Natural killer cell (primary cell): Measurements from ENCODE around the gene PCBP3. TPM values are rescaled to one million over a fixed set of nuclear protein-coding genes. Genes with fewer than 3 reads are reported as not detected.

Source experiments
- ATAC-seq, 3 donors: fragments of 150-1000 bp in 2 of 3; fragments of 200-7000 bp in 1 of 3; cut with Tn5 transposase; 1 replicate in 1 of 3; 2 replicates in 2 of 3; pipeline ENCODE4 v1.10.0; 2021; ENCODE audit warnings: mild to moderate bottlenecking in 2 of 3, moderate library complexity in 2 of 3
- DNase-seq, 2 donors: peaks; one replicate each; pipeline versions ENCODE4 v3.0.0 to v3.0.0-alpha.2; 2013 to 2021; ENCODE audit warnings: mixed read lengths in 1 of 2
- H3K27ac ChIP-seq: one replicate; pipeline ENCODE4 v1.5.1; 2013; ENCODE audit warnings: mild to moderate bottlenecking, low read length
- H3K27me3 ChIP-seq: one replicate; pipeline ENCODE4 v1.6.1; 2013; ENCODE audit warnings: low read length; ENCODE audit not compliant: control insufficient read depth, insufficient read depth
- H3K36me3 ChIP-seq: one replicate; pipeline ENCODE4 v1.6.1; 2013; ENCODE audit warnings: low read length; ENCODE audit not compliant: control insufficient read depth, insufficient read depth
- H3K4me1 ChIP-seq: one replicate; pipeline ENCODE4 v1.6.1; 2013; ENCODE audit warnings: low read length; ENCODE audit not compliant: control insufficient read depth, insufficient read depth
- H3K4me3 ChIP-seq: one replicate; pipeline ENCODE4 v1.5.1; 2013; ENCODE audit warnings: low read length
- H3K9me3 ChIP-seq: one replicate; pipeline ENCODE4 v1.6.1; 2013; ENCODE audit warnings: low read length; ENCODE audit not compliant: control insufficient read depth, insufficient read depth
- H3K27ac Mint-ChIP-seq, 2 donors: one replicate each; pipeline ENCODE4 v1.8.0; 2022; ENCODE audit warnings: mild to moderate bottlenecking in 2 of 2, mixed read lengths in 2 of 2, moderate library complexity in 1 of 2
- H3K27me3 Mint-ChIP-seq, 2 donors: one replicate each; pipeline ENCODE4 v1.8.0; 2022; ENCODE audit warnings: low read depth in 2 of 2, mixed read lengths in 2 of 2
- H3K36me3 Mint-ChIP-seq: one replicate; pipeline ENCODE4 v1.8.0; 2022; ENCODE audit warnings: mixed read lengths
- H3K4me1 Mint-ChIP-seq, 2 donors: one replicate each; pipeline ENCODE4 v1.8.0; 2022; ENCODE audit warnings: mixed read lengths in 2 of 2
- H3K4me3 Mint-ChIP-seq: one replicate; pipeline ENCODE4 v1.8.0; 2022; ENCODE audit warnings: mild to moderate bottlenecking, moderate library complexity, mixed read lengths
- H3K9me3 Mint-ChIP-seq, 2 donors: one replicate each; pipeline ENCODE4 v1.8.0; 2022; ENCODE audit warnings: mixed read lengths in 2 of 2
- CTCF ChIP-seq: fragments of 200-600 bp; IDR thresholded peaks from one replicate; pipeline ENCODE4 v1.8.0; 2022; ENCODE audit warnings: antibody characterized with exemption
- WGBS: methylation state at CpG from one replicate; pipeline ENCODE4 v1.1.7; 2013; ENCODE audit warnings: missing lambda C conversion rate; ENCODE audit not compliant: insufficient coverage; 5-methylcytosine and 5-hydroxymethylcytosine counted together
- intact Hi-C: fragments of 100-400 bp; cut with micrococcal nuclease; formaldehyde crosslinking; loops from one replicate; pipeline ENCODE4 v1.14.2; 2022
- total RNA-seq, 4 donors: library from RNA; stranded (reverse); fragments of 120-200 nt in 1 of 4; gene quantifications; one replicate each; pipeline versions ENCODE4 v1.2.3 to v1.2.4, GENCODE V29; 2013 to 2022

Gene PCBP3
- total RNA-seq, 3 donors from 2014 or later (not counting 1 experiment from before 2014, with no cell fraction given): 0.50 to 3.0 (median 0.52) TPM

- H3K27me3 ChIP-seq: peaks cover 25% of the 10 kb centered on the region
- peaks cover 5 to 6% of the 10 kb centered on the region in 2 donors for H3K9me3 Mint-ChIP-seq
- H3K4me1 Mint-ChIP-seq: peaks cover 0 to 9% of the 10 kb centered on the region in 2 donors
- TF ChIP-seq CTCF: no peak
- 16% methylated on average over 42 of the region's 45 CpGs for WGBS
- peaks cover 0 to 15% of the 10 kb centered on the region in 2 donors for H3K27me3 Mint-ChIP-seq
- H3K4me1 ChIP-seq: peaks cover 16% of the 10 kb centered on the region
- DNase-seq: peak in 1 of 2 donors; percentile 28
- no peaks in the 10 kb centered on the region for H3K9me3 ChIP-seq
- no peak overlapping the region for H3K27ac Mint-ChIP-seq
- no peak overlapping the region for H3K4me3 Mint-ChIP-seq
- ATAC-seq: peak in 2 of 3 donors; percentile 18 to 30
- no peaks in the 10 kb centered on the region for H3K36me3 Mint-ChIP-seq
- H3K27ac ChIP-seq: no peak overlapping the region
- no peak overlapping the region for H3K4me3 ChIP-seq
- intact Hi-C loops: no loop called here
- H3K36me3 ChIP-seq: no peaks in the 10 kb centered on the region
Measured at GRCh38 chr21:45982092-45982757, 338.7 kb downstream of the PCBP3 start.

- Mint-ChIP-seq H3K4me3 (no peak overlapping the region), H3K36me3 (no peaks in the 10 kb centered on the region), H3K9me3 (peaks cover 5 to 6% of the 10 kb centered on the region in 2 donors), H3K4me1 (peaks cover 0 to 9% of the 10 kb centered on the region in 2 donors), H3K27me3 (peaks cover 0 to 15% of the 10 kb centered on the region in 2 donors), H3K27ac (no peak overlapping the region)
- TF ChIP-seq CTCF: no peak
- ATAC-seq: no peak
- peak in 1 of 2 donors; percentile 15 for DNase-seq
- 73% methylated on average over 45 of the region's 45 CpGs for WGBS
- H3K36me3 ChIP-seq: no peaks in the 10 kb centered on the region
- no peak overlapping the region for H3K27ac ChIP-seq
- peaks cover 22% of the 10 kb centered on the region for H3K27me3 ChIP-seq
- no peak overlapping the region for H3K4me3 ChIP-seq
- peaks cover 16% of the 10 kb centered on the region for H3K4me1 ChIP-seq
- intact Hi-C loops: no loop called here
- no peaks in the 10 kb centered on the region for H3K9me3 ChIP-seq
Measured at GRCh38 chr21:45982758-45983648, 339.5 kb downstream of the PCBP3 start.

GRCh38 chr21:45983649-45983965 is 340.1 kb downstream of the PCBP3 start:
- H3K9me3 Mint-ChIP-seq: peaks cover 5 to 6% of the 10 kb centered on the region in 2 donors
- H3K27me3 Mint-ChIP-seq: peaks cover 0 to 13% of the 10 kb centered on the region in 2 donors
- no peak overlapping the region for H3K4me3 ChIP-seq
- H3K36me3 ChIP-seq: no peaks in the 10 kb centered on the region
- peaks cover 0 to 9% of the 10 kb centered on the region in 2 donors for H3K4me1 Mint-ChIP-seq
- no peaks in the 10 kb centered on the region for H3K9me3 ChIP-seq
- H3K4me1 ChIP-seq: peaks cover 16% of the 10 kb centered on the region
- H3K27me3 ChIP-seq: peaks cover 22% of the 10 kb centered on the region
- no peak overlapping the region for H3K27ac Mint-ChIP-seq
- ATAC-seq: no peak
- no peak overlapping the region for H3K4me3 Mint-ChIP-seq
- H3K36me3 Mint-ChIP-seq: no peaks in the 10 kb centered on the region
- intact Hi-C loops: no loop called here
- 96% methylated on average over 13 of the region's 13 CpGs for WGBS
- no peak for DNase-seq
- H3K27ac ChIP-seq: no peak overlapping the region
- no peak for TF ChIP-seq CTCF
